Stimulated activated CD4-positive, alpha-beta T cell treated with anti-CD3 and anti-CD28 coated beads, Interleukin-15, amount 100 ng/mL, for 24 hours (primary cell): ENCODE measurements around the gene TRAPPC2B.

Source experiments
- DNase-seq: peaks from one replicate; pipeline ENCODE4 v3.0.0-alpha.2; 2020

TRAPPC2B gene

GRCh38 chr19:57376151-57376550 lies 12.8 kb downstream of the TRAPPC2B start:
- no peak for DNase-seq

- no peak for DNase-seq
Observed at GRCh38 chr19:57377498-57378146, 14.3 kb downstream of the TRAPPC2B start.

GRCh38 chr19:57380923-57381322 lies 17.6 kb downstream of the TRAPPC2B start:
- DNase-seq = no peak

- DNase-seq = no peak
Observed at GRCh38 chr19:57382806-57383488, 19.6 kb downstream of the TRAPPC2B start.

- no peak for DNase-seq
Observed at GRCh38 chr19:57389194-57389729, 25.9 kb downstream of the TRAPPC2B start.

GRCh38 chr19:57389730-57390598 lies 26.6 kb downstream of the TRAPPC2B start, which contains the start of gene ZNF548:
ZNF548 (plus strand) TSS chr19:57389854; CDS start chr19:57390100, 246 bp downstream.
- peak; percentile 95 for DNase-seq

- no peak for DNase-seq
Observed at GRCh38 chr19:57395710-57396109, 32.4 kb downstream of the TRAPPC2B start.

- DNase-seq = no peak
Observed at GRCh38 chr19:57398868-57399267, 35.5 kb downstream of the TRAPPC2B start.

GRCh38 chr19:57403737-57404563 lies 40.6 kb downstream of the TRAPPC2B start:
- DNase-seq = no peak

GRCh38 chr19:57406516-57407123 lies 43.3 kb downstream of the TRAPPC2B start:
- peak; percentile 75 for DNase-seq

GRCh38 chr19:57410877-57411671 lies 47.7 kb downstream of the TRAPPC2B start, which contains the start of gene ZNF17:
ZNF17 (plus strand) TSS chr19:57411161; CDS start chr19:57413616, 2,455 bp downstream.
- peak; percentile 95 for DNase-seq
